SK-N-SH treated with all-trans-retinoic acid at 6 μM for 48 hours (cell line): ENCODE results near the gene HSD11B1.

Experiments
- ATAC-seq: fragments of 200-7000 bp; cut with Tn5 transposase; 3 replicates; pipeline ENCODE4 v1.9.1; 2020; ENCODE audit warnings: mild to moderate bottlenecking, moderate library complexity
- BACH2 ChIP-seq: fragments of 250-450 bp; sonication (Bioruptor Pico); IDR thresholded peaks from 2 replicates; pipeline ENCODE4 v1.9.0; 2021; ENCODE audit warnings: mild to moderate bottlenecking, borderline replicate concordance
- CSDC2 ChIP-seq: fragments of 250-450 bp; sonication (Bioruptor Pico); IDR thresholded peaks from 2 replicates; pipeline ENCODE4 v1.5.0; 2020; ENCODE audit warnings: mild to moderate bottlenecking, moderate library complexity
- ESRRG ChIP-seq: fragments of 250-450 bp; sonication (Bioruptor Pico); IDR thresholded peaks from 2 replicates; pipeline ENCODE4 v1.6.1; 2021; ENCODE audit warnings: mild to moderate bottlenecking
- GLIS3 ChIP-seq: fragments of 250-450 bp; sonication (Bioruptor Pico); IDR thresholded peaks from 2 replicates; pipeline ENCODE4 v1.5.0; 2020; ENCODE audit warnings: mild to moderate bottlenecking, moderate library complexity
- ISL1 ChIP-seq: fragments of 250-450 bp; sonication (Bioruptor Pico); IDR thresholded peaks from 2 replicates; pipeline ENCODE4 v2.1.2; 2022; ENCODE audit warnings: mild to moderate bottlenecking, moderate library complexity
- OSR1 ChIP-seq: fragments of 250-450 bp; sonication (Bioruptor Pico); IDR thresholded peaks from 2 replicates; pipeline ENCODE4 v1.8.0; 2022; ENCODE audit warnings: moderate library complexity, mild to moderate bottlenecking, inconsistent platforms
- PPARA ChIP-seq: fragments of 250-450 bp; sonication (Bioruptor Pico); IDR thresholded peaks from 2 replicates; pipeline ENCODE4 v1.5.0; 2020; ENCODE audit warnings: mild to moderate bottlenecking, borderline replicate concordance
- RARB ChIP-seq: fragments of 250-450 bp; sonication (Bioruptor Pico); IDR thresholded peaks from 2 replicates; pipeline ENCODE4 v1.8.0; 2021; ENCODE audit warnings: mild to moderate bottlenecking, moderate library complexity
- SNAI2 ChIP-seq: fragments of 250-450 bp; sonication (Bioruptor Pico); IDR thresholded peaks from 2 replicates; pipeline ENCODE4 v1.5.0; 2020; ENCODE audit warnings: mild to moderate bottlenecking, moderate library complexity
- TCF4 ChIP-seq: fragments of 250-450 bp; sonication (Bioruptor Pico); IDR thresholded peaks from 2 replicates; pipeline ENCODE4 v1.8.0; 2021; ENCODE audit warnings: mild to moderate bottlenecking, moderate library complexity, borderline replicate concordance
- ZC3H10 ChIP-seq: fragments of 250-450 bp; sonication (Bioruptor Pico); IDR thresholded peaks from 2 replicates; pipeline ENCODE4 v1.5.1; 2021; ENCODE audit warnings: mild to moderate bottlenecking, moderate library complexity
- ZFP3 ChIP-seq: fragments of 250-450 bp; sonication (Bioruptor Pico); IDR thresholded peaks from 2 replicates; pipeline ENCODE4 v1.5.0; 2020; ENCODE audit warnings: mild to moderate bottlenecking, moderate library complexity
- ZFP30 ChIP-seq: fragments of 450-650 bp; formaldehyde crosslinking; IDR thresholded peaks from 2 replicates; pipeline ENCODE4 v1.5.0; 2022; ENCODE audit warnings: mild to moderate bottlenecking, moderate library complexity
- ZNF565 ChIP-seq: fragments of 450-650 bp; formaldehyde crosslinking; conservative IDR thresholded peaks from 2 replicates; pipeline ENCODE4 v1.5.0; 2020; ENCODE audit warnings: low read depth, mild to moderate bottlenecking, moderate library complexity
- ZNF70 ChIP-seq: fragments of 450-650 bp; formaldehyde crosslinking; IDR thresholded peaks from 2 replicates; pipeline ENCODE4 v1.5.0; 2020; ENCODE audit warnings: mild to moderate bottlenecking, moderate library complexity
- ZNF8 ChIP-seq: fragments of 450-650 bp; formaldehyde crosslinking; IDR thresholded peaks from 2 replicates; pipeline ENCODE4 v1.5.0; 2020; ENCODE audit warnings: mild to moderate bottlenecking, moderate library complexity
- TF ChIP-seq, protein P1 (sequence below): fragments of 250-450 bp; sonication (Bioruptor Pico); IDR thresholded peaks from 2 replicates; pipeline ENCODE4 v1.8.0; 2020; ENCODE audit warnings: mild to moderate bottlenecking, moderate library complexity, borderline replicate concordance
- TF ChIP-seq, protein P2 (sequence below): fragments of 250-450 bp; sonication (Bioruptor Pico); IDR thresholded peaks from 2 replicates; pipeline ENCODE4 v1.5.0; 2020; ENCODE audit warnings: mild to moderate bottlenecking, moderate library complexity
- TF ChIP-seq, protein P3 (sequence below): fragments of 250-450 bp; sonication (Bioruptor Pico); IDR thresholded peaks from 2 replicates; pipeline ENCODE4 v1.5.1; 2021; ENCODE audit warnings: mild to moderate bottlenecking, moderate library complexity
- TF ChIP-seq, protein P4 (sequence below): fragments of 250-450 bp; sonication (Bioruptor Pico); IDR thresholded peaks from 2 replicates; pipeline ENCODE4 v1.8.0; 2021; ENCODE audit warnings: low read depth, mild to moderate bottlenecking, moderate library complexity, borderline replicate concordance

HSD11B1 gene

DNA sequence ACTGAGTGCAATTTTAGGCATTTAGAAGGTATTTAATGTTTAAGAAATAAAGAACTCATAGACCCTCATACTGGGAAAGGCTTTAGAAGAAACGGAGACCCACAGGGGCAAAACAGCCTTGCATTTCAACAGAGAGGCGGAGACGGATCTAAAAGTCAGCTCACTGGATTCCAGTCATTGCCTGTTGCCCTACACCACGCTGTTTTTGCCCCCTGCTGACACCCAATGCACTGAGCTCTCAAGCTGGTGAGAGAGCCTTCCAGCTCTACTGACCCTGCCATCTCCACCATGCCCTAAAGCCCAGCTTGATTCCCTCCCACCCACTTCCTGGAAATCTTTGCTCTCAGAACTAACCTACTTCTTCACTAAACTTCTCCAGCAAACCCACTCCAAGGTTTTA is 44.0 kb downstream of the HSD11B1 start:
- TF ChIP-seq GLIS3 (CRISPR knock-in tag): no peak
- ATAC-seq: no peak

DNA sequence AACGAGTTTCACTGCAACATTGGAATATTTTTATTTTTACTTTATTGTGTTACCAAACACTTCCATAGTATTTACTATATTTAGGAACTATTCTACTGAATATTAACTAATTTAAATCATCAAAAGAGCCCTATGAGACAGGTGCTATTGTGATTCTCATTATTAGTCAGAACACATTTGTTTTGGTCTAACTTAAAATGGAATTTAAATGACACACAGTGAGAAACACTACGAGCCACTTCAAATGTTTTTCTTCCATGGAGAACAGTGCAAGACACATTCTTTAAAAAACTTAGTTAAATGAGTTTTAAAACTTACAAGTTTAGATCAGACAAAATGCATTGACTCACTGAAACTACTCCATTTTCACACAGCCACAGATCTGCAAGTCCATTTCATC is 44.6 kb downstream of the HSD11B1 start:
- ATAC-seq: no peak
- TF ChIP-seq ESRRG (CRISPR knock-in tag): no peak
- TF ChIP-seq, protein P1, sequence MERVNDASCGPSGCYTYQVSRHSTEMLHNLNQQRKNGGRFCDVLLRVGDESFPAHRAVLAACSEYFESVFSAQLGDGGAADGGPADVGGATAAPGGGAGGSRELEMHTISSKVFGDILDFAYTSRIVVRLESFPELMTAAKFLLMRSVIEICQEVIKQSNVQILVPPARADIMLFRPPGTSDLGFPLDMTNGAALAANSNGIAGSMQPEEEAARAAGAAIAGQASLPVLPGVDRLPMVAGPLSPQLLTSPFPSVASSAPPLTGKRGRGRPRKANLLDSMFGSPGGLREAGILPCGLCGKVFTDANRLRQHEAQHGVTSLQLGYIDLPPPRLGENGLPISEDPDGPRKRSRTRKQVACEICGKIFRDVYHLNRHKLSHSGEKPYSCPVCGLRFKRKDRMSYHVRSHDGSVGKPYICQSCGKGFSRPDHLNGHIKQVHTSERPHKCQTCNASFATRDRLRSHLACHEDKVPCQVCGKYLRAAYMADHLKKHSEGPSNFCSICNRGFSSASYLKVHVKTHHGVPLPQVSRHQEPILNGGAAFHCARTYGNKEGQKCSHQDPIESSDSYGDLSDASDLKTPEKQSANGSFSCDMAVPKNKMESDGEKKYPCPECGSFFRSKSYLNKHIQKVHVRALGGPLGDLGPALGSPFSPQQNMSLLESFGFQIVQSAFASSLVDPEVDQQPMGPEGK: no peak
- no peak for TF ChIP-seq ZNF8
- no peak for TF ChIP-seq ZNF565 (CRISPR knock-in tag)
- no peak for TF ChIP-seq CSDC2 (CRISPR knock-in tag)

DNA sequence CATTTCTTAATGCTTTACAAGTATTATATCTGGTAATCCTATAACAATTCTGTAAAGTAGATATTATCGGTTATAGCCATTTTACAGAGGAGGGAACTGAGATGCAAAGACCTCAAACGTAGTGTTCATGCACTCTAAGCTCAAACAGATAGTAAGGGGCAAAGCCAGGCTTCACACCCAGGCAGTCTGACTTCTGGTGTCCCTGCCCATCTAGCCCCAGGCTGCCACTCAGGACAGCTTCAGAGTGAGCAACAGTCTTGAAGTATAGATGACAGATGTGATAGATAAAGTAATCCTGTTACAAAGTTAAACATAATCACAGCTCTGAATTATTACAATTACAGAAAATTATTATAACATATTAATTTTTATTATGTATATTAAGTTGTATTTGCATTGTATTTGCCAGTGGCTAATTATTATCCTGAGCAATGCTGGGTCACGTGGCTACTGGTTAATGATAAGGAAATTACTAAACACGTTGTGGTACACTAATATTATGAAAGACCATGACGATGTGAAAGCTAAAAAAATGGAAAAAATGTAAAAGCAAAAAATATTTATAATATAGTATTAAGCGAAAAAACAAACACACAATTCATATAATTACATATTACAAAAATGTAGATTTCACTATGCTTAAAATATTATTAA is 45.2 kb downstream of the HSD11B1 start:
- TF ChIP-seq ZNF565 (CRISPR knock-in tag) (no peak), TCF4 (no peak), OSR1 (CRISPR knock-in tag) (no peak)
- no peak for ATAC-seq

DNA sequence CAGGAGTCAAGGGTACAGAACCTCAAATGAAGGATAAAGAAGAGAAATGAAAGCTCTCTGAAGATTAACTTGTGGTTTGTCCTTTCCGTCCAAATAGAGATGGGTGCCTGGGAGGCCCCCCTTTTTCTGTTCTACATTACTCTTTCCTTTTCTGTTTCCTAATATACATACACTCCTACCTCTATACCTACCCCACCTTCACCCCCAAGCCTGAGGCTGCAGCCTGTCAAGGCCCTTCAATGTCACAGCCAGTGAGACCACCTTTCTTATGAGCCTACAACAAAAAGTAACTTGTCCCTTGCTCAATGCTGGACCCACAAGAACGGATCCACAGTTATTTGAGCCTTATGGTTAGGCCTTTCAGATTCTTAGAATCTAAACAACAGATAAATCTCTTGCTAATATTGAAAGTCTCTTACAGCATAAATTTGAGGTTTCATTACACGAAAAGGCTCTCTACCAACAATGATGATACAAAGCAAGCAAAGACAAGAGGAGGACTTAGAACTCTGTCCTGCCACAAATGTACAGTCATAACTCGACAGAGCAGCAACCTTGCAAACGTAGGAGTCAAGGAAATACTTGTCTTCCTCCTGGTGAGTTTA is 47.1 kb downstream of the HSD11B1 start:
- TF ChIP-seq OSR1 (CRISPR knock-in tag) (no peak), ZNF8 (no peak), ZNF565 (CRISPR knock-in tag) (no peak), PPARA (CRISPR knock-in tag) (no peak), BACH2 (CRISPR knock-in tag) (no peak), ZFP30 (CRISPR knock-in tag) (no peak), ZC3H10 (CRISPR knock-in tag) (no peak), ZFP3 (CRISPR knock-in tag) (no peak), GLIS3 (CRISPR knock-in tag) (no peak), ISL1 (CRISPR knock-in tag) (no peak), CSDC2 (CRISPR knock-in tag) (no peak), SNAI2 (no peak), RARB (no peak), ESRRG (CRISPR knock-in tag) (no peak), ZNF70 (CRISPR knock-in tag) (no peak)
- TF ChIP-seq, protein P1: no peak
- TF ChIP-seq, protein P2, sequence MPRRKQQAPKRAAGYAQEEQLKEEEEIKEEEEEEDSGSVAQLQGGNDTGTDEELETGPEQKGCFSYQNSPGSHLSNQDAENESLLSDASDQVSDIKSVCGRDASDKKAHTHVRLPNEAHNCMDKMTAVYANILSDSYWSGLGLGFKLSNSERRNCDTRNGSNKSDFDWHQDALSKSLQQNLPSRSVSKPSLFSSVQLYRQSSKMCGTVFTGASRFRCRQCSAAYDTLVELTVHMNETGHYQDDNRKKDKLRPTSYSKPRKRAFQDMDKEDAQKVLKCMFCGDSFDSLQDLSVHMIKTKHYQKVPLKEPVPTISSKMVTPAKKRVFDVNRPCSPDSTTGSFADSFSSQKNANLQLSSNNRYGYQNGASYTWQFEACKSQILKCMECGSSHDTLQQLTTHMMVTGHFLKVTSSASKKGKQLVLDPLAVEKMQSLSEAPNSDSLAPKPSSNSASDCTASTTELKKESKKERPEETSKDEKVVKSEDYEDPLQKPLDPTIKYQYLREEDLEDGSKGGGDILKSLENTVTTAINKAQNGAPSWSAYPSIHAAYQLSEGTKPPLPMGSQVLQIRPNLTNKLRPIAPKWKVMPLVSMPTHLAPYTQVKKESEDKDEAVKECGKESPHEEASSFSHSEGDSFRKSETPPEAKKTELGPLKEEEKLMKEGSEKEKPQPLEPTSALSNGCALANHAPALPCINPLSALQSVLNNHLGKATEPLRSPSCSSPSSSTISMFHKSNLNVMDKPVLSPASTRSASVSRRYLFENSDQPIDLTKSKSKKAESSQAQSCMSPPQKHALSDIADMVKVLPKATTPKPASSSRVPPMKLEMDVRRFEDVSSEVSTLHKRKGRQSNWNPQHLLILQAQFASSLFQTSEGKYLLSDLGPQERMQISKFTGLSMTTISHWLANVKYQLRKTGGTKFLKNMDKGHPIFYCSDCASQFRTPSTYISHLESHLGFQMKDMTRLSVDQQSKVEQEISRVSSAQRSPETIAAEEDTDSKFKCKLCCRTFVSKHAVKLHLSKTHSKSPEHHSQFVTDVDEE (CRISPR knock-in tag): no peak
- TF ChIP-seq, protein P3, sequence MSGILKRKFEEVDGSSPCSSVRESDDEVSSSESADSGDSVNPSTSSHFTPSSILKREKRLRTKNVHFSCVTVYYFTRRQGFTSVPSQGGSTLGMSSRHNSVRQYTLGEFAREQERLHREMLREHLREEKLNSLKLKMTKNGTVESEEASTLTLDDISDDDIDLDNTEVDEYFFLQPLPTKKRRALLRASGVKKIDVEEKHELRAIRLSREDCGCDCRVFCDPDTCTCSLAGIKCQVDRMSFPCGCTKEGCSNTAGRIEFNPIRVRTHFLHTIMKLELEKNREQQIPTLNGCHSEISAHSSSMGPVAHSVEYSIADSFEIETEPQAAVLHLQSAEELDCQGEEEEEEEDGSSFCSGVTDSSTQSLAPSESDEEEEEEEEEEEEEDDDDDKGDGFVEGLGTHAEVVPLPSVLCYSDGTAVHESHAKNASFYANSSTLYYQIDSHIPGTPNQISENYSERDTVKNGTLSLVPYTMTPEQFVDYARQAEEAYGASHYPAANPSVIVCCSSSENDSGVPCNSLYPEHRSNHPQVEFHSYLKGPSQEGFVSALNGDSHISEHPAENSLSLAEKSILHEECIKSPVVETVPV: no peak

DNA sequence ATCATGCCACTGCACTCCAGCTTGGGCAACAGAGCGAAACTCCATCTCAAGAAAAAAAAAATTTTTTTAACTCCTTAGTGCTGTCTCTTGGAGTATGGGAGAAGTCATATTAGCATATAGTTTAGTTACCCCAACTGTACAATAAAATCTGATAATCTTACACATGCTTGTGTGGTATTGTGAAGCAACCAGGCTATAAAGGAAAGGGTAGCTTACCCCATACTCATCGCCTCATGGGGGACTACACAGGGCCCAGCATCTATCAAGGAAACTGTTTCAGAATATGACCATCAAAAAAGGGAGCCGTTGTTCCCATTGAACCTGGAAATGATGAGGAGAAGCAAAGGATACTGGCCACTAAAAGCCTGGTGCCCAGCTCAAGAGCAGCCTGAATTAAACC is 48.2 kb downstream of the HSD11B1 start:
- TF ChIP-seq ESRRG (CRISPR knock-in tag): no peak
- TF ChIP-seq ZNF8: no peak
- TF ChIP-seq TCF4: no peak
- no peak for TF ChIP-seq ZFP30 (CRISPR knock-in tag)
- no peak for TF ChIP-seq ZNF70 (CRISPR knock-in tag)
- TF ChIP-seq SNAI2: no peak
- no peak for TF ChIP-seq ISL1 (CRISPR knock-in tag)
- TF ChIP-seq, protein P4, sequence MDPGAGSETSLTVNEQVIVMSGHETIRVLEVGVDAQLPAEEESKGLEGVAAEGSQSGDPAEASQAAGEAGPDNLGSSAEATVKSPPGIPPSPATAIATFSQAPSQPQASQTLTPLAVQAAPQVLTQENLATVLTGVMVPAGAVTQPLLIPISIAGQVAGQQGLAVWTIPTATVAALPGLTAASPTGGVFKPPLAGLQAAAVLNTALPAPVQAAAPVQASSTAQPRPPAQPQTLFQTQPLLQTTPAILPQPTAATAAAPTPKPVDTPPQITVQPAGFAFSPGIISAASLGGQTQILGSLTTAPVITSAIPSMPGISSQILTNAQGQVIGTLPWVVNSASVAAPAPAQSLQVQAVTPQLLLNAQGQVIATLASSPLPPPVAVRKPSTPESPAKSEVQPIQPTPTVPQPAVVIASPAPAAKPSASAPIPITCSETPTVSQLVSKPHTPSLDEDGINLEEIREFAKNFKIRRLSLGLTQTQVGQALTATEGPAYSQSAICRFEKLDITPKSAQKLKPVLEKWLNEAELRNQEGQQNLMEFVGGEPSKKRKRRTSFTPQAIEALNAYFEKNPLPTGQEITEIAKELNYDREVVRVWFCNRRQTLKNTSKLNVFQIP: no peak
- TF ChIP-seq, all 23 proteins: peak for 0

More for the DNA sequence above, 47.1 kb downstream of the HSD11B1 start:
- ATAC-seq: no peak

More for the DNA sequence above, 48.2 kb downstream of the HSD11B1 start:
- ATAC-seq: no peak
